Coronary artery (tissue), 2 donors: Measurements from ENCODE around the gene CCR5AS.
"Not testable (repeated sequence)": the region's sequence is repeated elsewhere in the genome, so short reads cannot be mapped to it uniquely, and the experiment has no call there.

ENCODE experiments used
- DNase-seq: peaks from one replicate; pipeline ENCODE4 v3.0.0-alpha.2; 2017; ENCODE audit warnings: low spot score
- H3K27ac ChIP-seq, 2 donors: fragments of 200-600 bp; sonication (generic); one replicate each; pipeline ENCODE4 v1.5.1; 2016 to 2019
- H3K4me3 ChIP-seq: fragments of 200-600 bp; sonication (generic); 2 replicates; pipeline ENCODE4 v1.5.1; 2016; ENCODE audit warnings: mild to moderate bottlenecking, moderate library complexity
- TF ChIP-seq, protein P1 (sequence below): fragments of 200-600 bp; sonication (generic); IDR thresholded peaks from one replicate; pipeline ENCODE4 v1.5.1; 2019; ENCODE audit warnings: antibody characterized with exemption

Gene CCR5AS

GRCh38 chr3:46395210-46395661, 11.6 kb downstream of the CCR5AS start:
- no peak overlapping the region for H3K4me3 ChIP-seq
- H3K27ac ChIP-seq: no peak overlapping the region
- DNase-seq: peak; percentile 28
- TF ChIP-seq, protein P1, sequence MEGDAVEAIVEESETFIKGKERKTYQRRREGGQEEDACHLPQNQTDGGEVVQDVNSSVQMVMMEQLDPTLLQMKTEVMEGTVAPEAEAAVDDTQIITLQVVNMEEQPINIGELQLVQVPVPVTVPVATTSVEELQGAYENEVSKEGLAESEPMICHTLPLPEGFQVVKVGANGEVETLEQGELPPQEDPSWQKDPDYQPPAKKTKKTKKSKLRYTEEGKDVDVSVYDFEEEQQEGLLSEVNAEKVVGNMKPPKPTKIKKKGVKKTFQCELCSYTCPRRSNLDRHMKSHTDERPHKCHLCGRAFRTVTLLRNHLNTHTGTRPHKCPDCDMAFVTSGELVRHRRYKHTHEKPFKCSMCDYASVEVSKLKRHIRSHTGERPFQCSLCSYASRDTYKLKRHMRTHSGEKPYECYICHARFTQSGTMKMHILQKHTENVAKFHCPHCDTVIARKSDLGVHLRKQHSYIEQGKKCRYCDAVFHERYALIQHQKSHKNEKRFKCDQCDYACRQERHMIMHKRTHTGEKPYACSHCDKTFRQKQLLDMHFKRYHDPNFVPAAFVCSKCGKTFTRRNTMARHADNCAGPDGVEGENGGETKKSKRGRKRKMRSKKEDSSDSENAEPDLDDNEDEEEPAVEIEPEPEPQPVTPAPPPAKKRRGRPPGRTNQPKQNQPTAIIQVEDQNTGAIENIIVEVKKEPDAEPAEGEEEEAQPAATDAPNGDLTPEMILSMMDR: no peak

- peak; percentile 33 for DNase-seq
- no peak overlapping the region for H3K27ac ChIP-seq
- no peak overlapping the region for H3K4me3 ChIP-seq
- TF ChIP-seq, protein P1: no peak
Observed at GRCh38 chr3:46393554-46394434, 13.1 kb downstream of the CCR5AS start.

- TF ChIP-seq, protein P1: no peak
- DNase-seq: peak; percentile 33
- Histone ChIP-seq H3K27ac (no peak overlapping the region), H3K4me3 (no peak overlapping the region)
Observed at GRCh38 chr3:46393011-46393410, 13.9 kb downstream of the CCR5AS start.

DNA sequence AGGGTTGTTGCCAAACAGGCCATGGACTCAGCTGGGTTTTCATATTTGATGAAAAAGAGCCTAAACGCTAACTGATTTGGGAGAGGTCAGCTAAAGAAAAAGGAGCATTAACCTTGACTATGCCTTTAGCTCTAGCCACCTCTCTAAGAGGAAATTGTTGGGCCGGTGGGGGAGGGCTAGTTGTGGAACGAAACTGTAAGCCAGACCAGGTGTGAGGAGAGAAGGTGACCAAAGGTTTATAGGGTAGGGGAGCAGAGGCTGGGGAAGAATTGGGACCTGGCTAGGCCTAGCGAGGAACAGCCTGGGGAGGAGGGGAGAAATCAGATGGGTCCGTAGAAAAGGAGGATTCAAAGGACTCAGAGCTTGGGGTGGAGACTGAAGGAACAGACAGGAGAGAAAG, 15.3 kb downstream of the CCR5AS start:
- not testable (repeated sequence) for H3K4me3 ChIP-seq, H3K27ac ChIP-seq
- DNase-seq: peak; percentile 31

- Histone ChIP-seq H3K27ac (no peak overlapping the region), H3K4me3 (no peak overlapping the region)
- DNase-seq: peak; percentile 28
- TF ChIP-seq, protein P1: no peak
Observed at GRCh38 chr3:46389306-46389705, 17.6 kb downstream of the CCR5AS start.

- not testable (repeated sequence) for H3K27ac ChIP-seq, DNase-seq, H3K4me3 ChIP-seq
Observed at GRCh38 chr3:46388847-46389246, 18.0 kb downstream of the CCR5AS start.

- Histone ChIP-seq H3K4me3 (no peak overlapping the region), H3K27ac (no peak overlapping the region)
- TF ChIP-seq, protein P1: no peak
- no peak for DNase-seq
Observed at GRCh38 chr3:46386205-46386604, 20.7 kb downstream of the CCR5AS start.

- Histone ChIP-seq H3K27ac (no peak overlapping the region), H3K4me3 (no peak overlapping the region)
- no peak for DNase-seq
- TF ChIP-seq, protein P1: no peak
Observed at GRCh38 chr3:46383951-46384330, 22.9 kb downstream of the CCR5AS start.
